ACHN (cell line): ENCODE results near the gene RAB19.
A peak's percentile ranks its signal among the peaks of the same experiment; 100 is the strongest.
"Not testable (repeated sequence)": the region's sequence is repeated elsewhere in the genome, so short reads cannot be mapped to it uniquely, and the experiment has no call there.

Experiments used
- DNase-seq: peaks from one replicate; pipeline ENCODE4 v3.0.0-alpha.2; 2015
- in situ Hi-C: cut with HindIII; loops from 2 replicates; pipeline ENCODE4 v1.10.0; 2017; ENCODE audit warnings: low sequenced_read_pairs, low pct_ligation_motif_present, low pct_unique_long_range_greater_than_20kb

RAB19 gene

DNA sequence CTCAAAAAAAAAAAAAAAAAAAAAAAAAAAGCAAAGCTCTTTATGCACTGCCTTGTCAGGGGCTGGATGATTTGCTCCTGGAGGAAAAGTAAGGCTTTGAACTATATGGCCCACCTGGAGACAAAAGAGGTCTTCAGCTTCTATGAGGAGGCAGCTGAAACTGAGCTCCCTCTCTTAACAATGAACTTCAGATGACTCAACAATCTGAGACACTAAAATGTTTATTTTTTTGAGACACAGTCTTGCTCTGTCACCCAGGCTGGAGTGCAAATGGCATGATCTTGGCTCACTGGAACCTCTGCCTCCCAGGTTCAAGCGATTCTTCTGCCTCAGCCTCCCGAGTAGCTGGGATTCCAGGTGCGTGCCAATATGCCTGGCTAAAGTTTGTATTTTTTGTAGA lies 36.7 kb downstream of the RAB19 start:
- no peak for DNase-seq
- in situ Hi-C loops = no loop called here

DNA sequence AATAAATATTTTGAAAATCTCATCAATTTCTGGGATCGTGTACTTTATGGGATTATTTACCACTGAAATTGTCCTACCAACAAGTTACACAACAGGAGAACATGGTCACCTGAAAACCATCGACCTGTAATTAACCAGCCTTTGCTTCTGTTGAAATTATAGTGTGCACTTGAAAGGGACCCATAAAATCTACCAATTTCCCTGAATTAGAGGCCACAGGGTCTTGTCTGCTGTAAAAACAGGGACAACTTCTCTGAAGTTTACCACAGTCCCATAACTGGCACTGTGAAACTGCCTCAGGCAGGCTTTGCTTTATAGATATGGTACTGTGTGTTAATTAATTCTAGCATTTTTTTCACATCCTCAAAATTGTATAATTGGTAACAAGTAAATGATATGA lies 37.7 kb downstream of the RAB19 start:
- in situ Hi-C loops = no loop called here
- no peak for DNase-seq

DNA sequence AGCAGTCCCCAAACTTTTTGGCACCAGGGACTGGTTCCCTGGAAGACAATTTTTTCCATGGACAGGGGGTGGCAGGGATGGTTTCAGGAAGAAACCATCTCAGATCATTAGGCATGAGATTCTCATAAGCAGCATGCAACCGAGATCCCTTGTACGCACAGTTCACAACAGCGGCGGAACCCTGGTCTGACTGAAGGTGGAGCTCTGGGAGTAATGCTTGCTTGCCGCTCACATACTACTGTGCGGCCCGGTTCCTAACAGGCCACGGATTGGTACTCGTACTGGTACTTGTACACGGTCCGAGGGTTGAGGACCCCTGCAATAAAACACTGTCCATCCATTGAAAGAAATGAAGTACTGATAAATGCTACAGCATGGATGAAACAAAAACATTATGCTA lies 42.6 kb downstream of the RAB19 start:
- in situ Hi-C loops = no loop called here
- DNase-seq = no peak

DNA sequence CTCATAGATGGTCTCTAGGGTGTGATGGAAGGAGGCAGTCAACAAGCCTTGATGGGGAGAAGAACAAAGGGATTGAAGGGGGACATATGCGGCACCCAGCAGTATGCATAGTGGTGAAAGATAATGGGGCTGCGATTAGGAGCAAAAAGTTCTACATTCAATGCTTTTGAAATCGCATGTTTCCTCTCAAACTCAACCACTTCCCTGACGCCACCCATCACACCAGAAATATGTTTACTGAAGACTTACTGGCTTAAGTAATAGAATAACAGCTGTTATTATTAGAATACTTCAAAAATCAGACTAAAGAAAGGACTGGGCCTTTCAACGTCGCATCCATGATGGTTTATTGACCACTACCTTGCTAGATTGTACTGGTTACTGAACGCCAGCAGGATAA lies 44.0 kb downstream of the RAB19 start:
- DNase-seq = no peak
- in situ Hi-C loops = no loop called here

DNA sequence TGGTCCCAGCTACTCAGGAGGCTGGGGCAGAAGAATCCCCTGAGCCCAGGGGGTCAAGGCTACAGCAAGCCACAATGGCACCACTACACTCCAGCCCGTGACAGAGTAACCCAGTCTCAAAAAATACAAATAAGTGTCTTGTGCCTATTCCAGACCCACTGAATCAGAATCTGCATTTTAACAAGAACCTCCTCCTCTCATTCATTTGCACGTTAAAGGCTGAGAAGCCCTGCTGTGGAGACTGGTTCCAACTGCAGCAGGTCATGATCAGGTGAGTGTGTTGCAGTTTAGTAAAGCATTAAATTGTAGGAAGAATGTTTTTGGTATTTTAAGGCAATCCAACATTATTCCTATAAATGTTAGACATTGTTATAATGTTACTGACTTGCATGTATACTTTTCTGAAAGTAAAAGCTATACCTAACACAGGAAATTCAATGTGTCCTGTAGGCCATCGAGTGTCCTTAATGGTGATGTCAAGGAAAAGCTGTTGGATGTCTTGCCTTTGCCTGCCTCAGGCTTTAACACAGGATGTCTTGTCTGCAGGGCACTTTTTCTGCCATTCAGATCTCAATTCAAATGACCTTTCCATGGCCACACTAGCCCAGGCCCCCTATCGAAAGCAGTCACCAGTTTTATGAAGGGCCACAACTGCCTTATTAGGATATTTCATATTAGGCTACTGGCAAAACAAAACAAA lies 45.1 kb downstream of the RAB19 start:
- no peak for DNase-seq
- in situ Hi-C loops = no loop called here

DNA sequence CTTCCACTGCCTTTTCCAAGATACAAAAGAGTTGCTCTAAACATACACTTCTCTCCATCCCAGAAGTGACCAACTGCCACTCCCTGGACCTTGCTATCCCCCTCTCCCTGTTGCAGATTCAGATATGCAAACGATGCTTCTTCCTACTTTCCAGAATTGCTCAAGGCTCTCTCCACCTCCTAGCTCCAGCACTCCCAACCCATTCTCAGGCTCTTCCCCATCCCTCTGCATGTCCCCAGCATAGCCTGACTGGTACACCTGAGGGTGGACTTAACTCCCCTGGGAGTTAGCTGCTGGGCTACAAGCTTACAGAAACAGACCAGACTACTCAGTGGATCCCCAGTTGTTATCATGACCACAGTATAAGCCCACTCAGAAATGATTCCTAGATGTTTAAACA lies 47.9 kb downstream of the RAB19 start:
- in situ Hi-C loops = no loop called here
- no peak for DNase-seq

DNA sequence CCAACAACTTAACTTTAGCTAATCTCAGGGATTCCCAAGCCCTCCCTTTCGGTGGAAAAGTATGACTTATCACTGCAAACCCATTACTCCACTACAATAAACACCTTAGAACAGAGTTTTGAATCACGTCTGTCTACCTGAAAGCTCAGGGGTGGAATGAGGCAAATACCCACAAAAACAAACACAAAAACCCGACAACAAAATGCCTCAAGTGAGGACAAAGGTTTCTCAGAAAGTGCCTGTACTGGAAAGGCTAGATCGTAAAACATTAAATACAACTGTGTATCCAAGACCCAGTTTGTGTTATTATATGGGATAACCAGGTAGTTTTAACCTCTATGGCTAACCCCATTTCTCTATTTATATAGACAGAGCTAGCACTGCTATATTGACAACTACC lies 49.4 kb downstream of the RAB19 start:
- in situ Hi-C loops = no loop called here

DNA sequence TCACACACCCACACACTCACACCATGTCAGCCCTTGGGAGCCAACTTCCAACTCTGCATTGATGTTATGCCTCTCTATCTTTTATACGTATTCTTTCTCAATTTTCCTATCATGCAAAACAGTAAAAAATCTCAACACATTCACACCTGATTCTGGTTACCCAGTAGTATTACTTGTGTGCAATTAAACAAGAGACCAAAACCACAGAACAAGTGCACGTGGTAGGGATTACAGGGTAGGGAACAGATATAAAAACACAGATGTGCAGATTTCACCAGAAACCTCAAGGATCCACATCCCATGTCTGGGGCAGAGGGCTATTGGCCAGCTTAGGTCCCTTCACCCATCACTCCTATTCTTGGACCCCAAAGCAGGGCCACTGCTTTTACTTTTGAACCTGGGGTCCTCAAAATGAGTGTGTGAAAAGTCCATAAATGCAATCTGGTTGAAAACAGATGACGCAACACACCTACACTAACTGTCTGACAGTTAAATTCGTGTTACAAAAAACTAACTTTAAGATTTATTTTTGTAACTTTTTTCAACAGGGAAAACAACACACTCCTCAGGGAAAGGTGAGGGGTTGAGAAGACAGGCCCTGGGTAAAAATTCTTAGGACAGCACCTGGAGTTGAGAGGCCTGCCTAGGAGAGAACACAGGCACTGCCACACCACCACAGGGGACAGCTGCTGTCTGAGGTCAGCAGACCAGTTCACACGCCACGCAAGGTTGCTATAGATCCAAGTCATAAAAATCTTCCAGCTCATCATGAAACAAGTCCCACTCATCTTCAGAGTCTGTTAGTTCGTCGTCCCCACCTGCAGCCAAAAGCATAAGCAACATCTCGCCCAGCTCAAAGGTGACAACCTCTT lies 50.2 kb downstream of the RAB19 start:
- DNase-seq, in situ Hi-C loops: not testable (repeated sequence)

More for the DNA sequence above, 49.4 kb downstream of the RAB19 start:
- no peak for DNase-seq

DNA sequence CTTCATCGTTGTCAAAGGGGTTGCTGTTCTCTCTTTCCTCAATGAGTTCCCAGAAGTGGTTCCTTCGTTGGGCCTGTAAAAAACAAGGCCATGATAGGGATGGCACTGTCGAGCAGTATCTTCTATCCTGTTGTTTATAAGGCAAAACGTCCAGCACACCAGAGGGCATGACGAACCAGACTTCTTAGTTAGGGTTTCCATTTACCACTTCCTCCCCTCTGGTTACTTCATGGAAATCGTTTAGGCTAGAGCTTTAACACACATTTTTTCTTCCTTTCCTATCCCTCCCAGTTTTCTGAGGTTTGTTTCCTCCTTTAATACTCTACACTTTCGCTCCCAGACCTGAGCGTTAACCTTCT lies 50.8 kb downstream of the RAB19 start:
- in situ Hi-C loops = no loop called here

DNA sequence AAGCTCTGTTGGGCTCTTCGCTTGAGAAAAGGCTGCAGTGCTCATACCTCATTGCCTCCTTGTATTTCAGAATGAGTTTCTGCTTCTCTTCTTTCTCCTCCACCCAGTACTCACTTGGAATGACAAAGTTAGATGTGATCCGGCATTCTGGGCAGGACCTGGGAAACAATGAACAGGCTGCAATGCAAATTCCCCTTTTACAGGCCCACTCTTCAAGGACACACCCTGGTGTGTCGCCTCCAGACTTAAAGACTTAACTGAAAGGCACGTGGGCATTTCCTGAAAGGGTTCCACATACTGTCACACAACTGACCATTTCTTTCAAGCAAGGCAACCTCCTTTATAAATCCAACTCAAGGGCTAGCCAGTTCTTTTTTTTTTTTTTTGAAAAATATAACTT lies 51.9 kb downstream of the RAB19 start:
- in situ Hi-C loops = no loop called here
- DNase-seq = no peak

More for the DNA sequence above, 50.8 kb downstream of the RAB19 start:
- DNase-seq = no peak

DNA sequence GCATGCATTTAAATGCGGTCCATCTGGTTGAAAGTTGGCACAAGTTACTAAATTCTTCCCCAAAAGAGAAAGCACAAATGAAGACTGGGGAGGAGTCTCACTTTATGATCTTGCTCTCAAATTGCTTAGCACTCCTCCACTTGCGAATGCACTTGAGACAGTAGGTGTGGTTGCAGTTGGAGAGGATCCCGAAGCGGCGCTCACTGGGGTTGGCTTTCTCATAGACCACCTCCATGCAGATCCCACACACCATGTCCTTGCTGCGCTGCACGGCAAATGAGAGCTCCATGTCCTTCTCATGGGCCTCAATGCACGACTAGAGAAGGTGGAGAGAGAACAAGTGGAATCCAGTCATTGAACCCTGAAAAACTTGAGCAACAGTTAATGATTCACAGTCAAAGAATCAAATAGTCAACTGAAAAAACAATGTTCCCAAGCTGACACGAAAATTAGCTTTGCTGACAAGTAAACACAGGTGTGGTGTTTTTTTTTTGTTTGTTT lies 52.7 kb downstream of the RAB19 start:
- in situ Hi-C loops = no loop called here
- DNase-seq = no peak

DNA sequence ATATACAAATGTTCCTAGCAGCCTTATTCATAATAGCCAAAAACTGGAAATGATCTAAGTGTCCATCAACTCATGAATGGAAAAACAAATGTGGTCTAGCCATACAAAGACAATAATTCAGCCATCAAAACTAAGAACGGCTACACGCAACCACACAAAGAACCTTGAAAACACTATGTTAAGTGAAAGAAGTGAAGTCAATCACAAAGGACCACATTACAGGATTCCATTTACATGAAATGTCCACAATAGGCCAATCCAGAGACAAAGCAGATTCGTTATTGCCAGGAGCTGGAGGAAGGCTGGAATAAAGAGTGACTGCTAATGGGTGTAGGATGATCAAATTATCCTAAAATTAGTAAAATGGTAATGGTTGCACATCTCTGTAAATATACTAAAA lies 54.3 kb downstream of the RAB19 start:
- in situ Hi-C loops = no loop called here
- no peak for DNase-seq

DNA sequence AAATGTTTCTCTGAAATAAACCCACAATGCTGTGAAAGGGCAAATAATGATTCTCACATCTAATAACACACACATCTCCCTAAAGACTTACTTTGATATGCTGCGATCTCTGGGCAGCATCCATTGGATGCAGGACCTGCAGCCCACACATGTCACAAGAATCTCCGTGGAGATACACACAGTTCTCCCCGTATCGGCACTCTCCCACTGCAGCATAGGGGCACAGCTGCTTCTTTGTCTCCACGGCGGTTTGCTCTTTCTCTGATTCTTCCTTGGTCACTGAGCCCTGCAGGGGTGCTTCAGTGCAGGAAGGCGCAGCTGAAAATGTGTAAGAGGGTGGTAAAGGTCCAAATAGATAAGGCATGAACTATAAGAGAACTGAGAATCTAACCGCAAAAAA lies 55.1 kb downstream of the RAB19 start:
- in situ Hi-C loops = no loop called here
- DNase-seq = no peak

DNA sequence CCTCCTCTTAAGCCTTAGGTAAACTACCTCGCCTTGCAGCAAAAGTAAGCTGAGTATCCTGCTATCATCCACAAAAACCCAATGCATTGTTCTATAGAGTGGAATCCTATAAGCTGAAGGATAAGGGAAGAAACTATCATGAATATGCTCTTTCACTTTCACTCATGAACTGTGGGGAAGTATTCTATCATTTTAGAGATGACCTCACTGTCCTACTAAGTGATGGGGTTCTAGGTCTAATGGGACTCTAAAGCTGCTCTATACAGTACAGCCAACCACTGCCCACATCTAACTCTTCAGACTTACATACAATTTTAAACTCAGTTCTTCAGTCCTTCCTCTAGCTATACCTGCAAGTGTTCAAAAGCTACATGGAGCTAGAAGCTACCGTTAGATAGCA lies 59.3 kb downstream of the RAB19 start:
- no peak for DNase-seq
- in situ Hi-C loops = no loop called here

DNA sequence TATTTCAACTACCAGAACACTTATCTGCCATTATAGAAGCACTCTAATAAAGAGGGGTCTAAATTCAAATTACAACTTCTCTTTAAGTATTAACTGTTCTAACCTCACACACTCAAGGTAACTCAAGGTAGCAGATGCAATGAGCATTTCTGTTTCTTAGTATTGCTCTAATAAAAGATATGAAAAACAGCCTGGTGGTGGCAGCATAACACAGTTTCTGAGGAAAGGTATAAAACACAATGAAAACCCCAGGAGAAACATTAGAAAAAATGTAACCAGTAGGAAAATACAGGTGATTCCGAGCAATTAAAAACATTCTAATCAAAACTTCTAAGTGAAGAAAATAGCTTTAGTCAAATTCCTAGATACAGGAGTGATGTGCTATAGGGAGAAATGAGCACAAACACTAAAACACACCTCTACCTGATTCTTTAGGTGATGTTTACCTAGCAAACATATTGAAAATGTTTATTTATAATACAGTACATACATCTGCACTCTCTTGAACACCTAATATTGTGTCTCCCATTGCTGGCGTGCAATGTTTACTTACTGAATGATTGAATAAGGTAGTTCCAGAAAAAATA lies 72.0 kb downstream of the RAB19 start:
- peak; percentile 76 for DNase-seq
- in situ Hi-C loops = no loop called here

DNA sequence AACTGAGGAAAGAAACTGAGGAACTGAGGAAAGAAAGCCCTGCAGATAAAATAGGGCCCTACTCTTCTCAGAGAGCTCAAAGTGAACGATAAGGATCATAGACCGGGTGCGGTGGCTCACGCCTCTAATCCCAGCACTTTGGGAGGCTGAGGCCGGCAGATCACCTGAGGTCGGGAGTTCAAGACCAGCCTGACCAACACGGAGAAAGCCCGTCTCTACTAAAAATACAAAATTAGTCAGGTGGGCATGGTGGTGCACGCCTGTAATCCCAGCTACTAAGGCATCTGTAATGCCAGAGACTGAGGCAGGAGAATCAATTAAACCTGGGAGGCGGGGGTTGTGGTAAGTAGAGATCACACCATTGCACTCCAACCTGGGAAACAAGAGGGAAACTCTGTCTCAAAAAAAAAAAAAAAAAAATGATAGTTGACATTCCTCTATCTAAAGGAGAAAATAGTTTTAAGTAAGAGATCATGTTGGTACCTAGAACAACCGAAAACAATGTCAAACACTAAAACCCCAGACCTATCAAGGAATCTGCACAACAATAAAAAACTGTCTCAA lies 72.9 kb downstream of the RAB19 start:
- in situ Hi-C loops = no loop called here
- DNase-seq = no peak
